ENCODE results near the gene NCOR1. TPM values are rescaled to one million over a fixed set of nuclear protein-coding genes. Genes with fewer than 3 reads are reported as not detected.

Gene NCOR1
- polyA plus RNA-seq, 3 donors = 23.2 to 47.0 (median 37.9) TPM

DNA sequence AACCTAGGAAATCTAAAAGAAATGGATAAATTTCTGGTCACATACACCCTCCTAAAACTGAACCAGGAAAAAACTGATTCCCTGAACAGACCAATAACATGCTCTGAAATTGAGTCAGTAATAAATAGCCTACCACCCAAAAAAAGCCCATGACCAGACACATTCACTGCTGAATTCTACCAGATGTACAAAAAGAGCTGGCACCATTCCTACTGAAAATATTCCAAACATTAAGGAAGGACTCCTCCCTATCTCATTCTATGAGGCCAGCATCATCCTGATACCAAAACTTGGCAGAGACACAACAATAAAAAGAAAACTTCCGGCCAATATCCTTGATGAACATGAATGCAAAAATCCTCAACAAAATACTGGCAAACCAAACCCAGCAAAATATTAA lies 162.8 kb downstream of the NCOR1 start:
- H3K9ac ChIP-seq (ENCODE audit: insufficient read depth, low read length, poor library complexity, severe bottlenecking) = no peak overlapping the region
- Mint-ChIP-seq H3K4me3 (no peak overlapping the region), H3K36me3 (peaks cover 66 to 96% of the 10 kb centered on the region in 2 donors), H3K27ac (no peak overlapping the region), H3K4me1 (no peaks in the 10 kb centered on the region), H3K27me3 (ENCODE audit: low read depth in 3 of 3) (no peaks in the 10 kb centered on the region), H3K9me3 (peaks cover 0 to 2% (median 0%) of the 10 kb centered on the region in 7 donors)
- H3K4me1 ChIP-seq (ENCODE audit: control insufficient read depth in 1 of 2, insufficient read depth in 2 of 2, low read length in 2 of 2) = no peaks in the 10 kb centered on the region
- H2AFZ ChIP-seq (ENCODE audit: insufficient read depth, low read depth, low read length, poor library complexity, severe bottlenecking) = no peak overlapping the region
- H4K20me1 ChIP-seq (ENCODE audit: insufficient read depth, low read length) = peaks cover 12% of the 10 kb centered on the region
- DNase-seq = no peak
- no peak overlapping the region for H3K4me2 ChIP-seq (replicated peaks; ENCODE audit: extremely low read depth, low read length, poor library complexity, severe bottlenecking)
- H3K9me3 ChIP-seq (replicated peaks in 1 of 2; ENCODE audit: control insufficient read depth in 1 of 2, insufficient read depth in 1 of 2, low read length in 2 of 2) = no peaks in the 10 kb centered on the region
- no peaks in the 10 kb centered on the region for H3K79me2 ChIP-seq (ENCODE audit: insufficient read depth, low read length)
- H3K4me3 ChIP-seq (replicated peaks in 1 of 3; ENCODE audit: low read depth in 2 of 3, low read length in 3 of 3) = no peak overlapping the region
- WGBS (ENCODE audit: insufficient coverage) = 100% methylated on average over 1 of the region's 1 CpG
- H3K36me3 ChIP-seq (replicated peaks in 1 of 2; ENCODE audit: control insufficient read depth in 1 of 2, insufficient read depth in 2 of 2, low read length in 2 of 2) = peaks cover 59 to 96% of the 10 kb centered on the region in 2 donors
- no peaks in the 10 kb centered on the region for H3K27me3 ChIP-seq (ENCODE audit: control insufficient read depth in 2 of 2, insufficient read depth in 2 of 2, low read length in 2 of 2)
- intact Hi-C loops (cut with micrococcal nuclease) = no loop called here
- H3K27ac ChIP-seq (ENCODE audit: low read depth in 1 of 2, low read length in 2 of 2) = no peak overlapping the region
- no peak for TF ChIP-seq CTCF (IDR thresholded peaks at IDR 0.05)

GRCh38 chr17:16050844-16051243 lies 164.5 kb downstream of the NCOR1 start:
- Mint-ChIP-seq H3K4me3 (no peak overlapping the region), H3K27me3 (ENCODE audit: low read depth in 3 of 3) (no peaks in the 10 kb centered on the region), H3K9me3 (peaks cover 0 to 2% (median 0%) of the 10 kb centered on the region in 7 donors), H3K36me3 (peaks cover 67 to 93% of the 10 kb centered on the region in 2 donors), H3K4me1 (no peaks in the 10 kb centered on the region), H3K27ac (peak overlapping the region in 1 of 7 donors; percentile 6)
- Histone ChIP-seq H3K4me2 (replicated peaks; ENCODE audit: extremely low read depth, low read length, poor library complexity, severe bottlenecking) (no peak overlapping the region), H4K20me1 (ENCODE audit: insufficient read depth, low read length) (peaks cover 12% of the 10 kb centered on the region), H3K36me3 (replicated peaks in 1 of 2; ENCODE audit: control insufficient read depth in 1 of 2, insufficient read depth in 2 of 2, low read length in 2 of 2) (peaks cover 59 to 97% of the 10 kb centered on the region in 2 donors), H3K9ac (ENCODE audit: insufficient read depth, low read length, poor library complexity, severe bottlenecking) (no peak overlapping the region), H3K9me3 (replicated peaks in 1 of 2; ENCODE audit: control insufficient read depth in 1 of 2, insufficient read depth in 1 of 2, low read length in 2 of 2) (no peaks in the 10 kb centered on the region), H3K27ac (ENCODE audit: low read depth in 1 of 2, low read length in 2 of 2) (no peak overlapping the region), H3K4me3 (replicated peaks in 1 of 3; ENCODE audit: low read depth in 2 of 3, low read length in 3 of 3) (no peak overlapping the region), H3K79me2 (ENCODE audit: insufficient read depth, low read length) (no peaks in the 10 kb centered on the region), H3K4me1 (ENCODE audit: control insufficient read depth in 1 of 2, insufficient read depth in 2 of 2, low read length in 2 of 2) (no peaks in the 10 kb centered on the region), H2AFZ (ENCODE audit: insufficient read depth, low read depth, low read length, poor library complexity, severe bottlenecking) (no peak overlapping the region), H3K27me3 (ENCODE audit: control insufficient read depth in 2 of 2, insufficient read depth in 2 of 2, low read length in 2 of 2) (no peaks in the 10 kb centered on the region)
- WGBS (ENCODE audit: insufficient coverage) = 100% methylated on average over 2 of the region's 6 CpGs
- no peak for TF ChIP-seq CTCF (IDR thresholded peaks at IDR 0.05)
- intact Hi-C loops (cut with micrococcal nuclease) = no loop called here
- DNase-seq = no peak

Data from CD14-positive monocyte (primary cell).